HEK293T (cell line): ENCODE data around the gene PRPF6.

Experiments
- ARNT ChIP-seq: fragments of 450-650 bp; IDR thresholded peaks from 2 replicates; pipeline ENCODE4 v1.6.1; 2017; ENCODE audit warnings: mild to moderate bottlenecking
- BHLHE40 ChIP-seq: fragments of 450-650 bp; IDR thresholded peaks from 2 replicates; pipeline ENCODE4 v1.6.1; 2016; ENCODE audit warnings: mild to moderate bottlenecking, moderate library complexity, borderline replicate concordance
- CTBP1 ChIP-seq: fragments of 450-650 bp; IDR thresholded peaks from 2 replicates; pipeline ENCODE4 v1.6.1; 2016; ENCODE audit warnings: borderline replicate concordance
- ELF4 ChIP-seq: fragments of 450-650 bp; IDR thresholded peaks from 2 replicates; pipeline ENCODE4 v1.6.1; 2017; ENCODE audit warnings: antibody characterized with exemption
- FOXA1 ChIP-seq: fragments of 450-650 bp; IDR thresholded peaks from 2 replicates; pipeline ENCODE4 v1.6.1; 2016; ENCODE audit warnings: mild to moderate bottlenecking
- FOXM1 ChIP-seq: fragments of 450-650 bp; IDR thresholded peaks from 2 replicates; pipeline ENCODE4 v1.6.1; 2017; ENCODE audit warnings: mild to moderate bottlenecking, borderline replicate concordance
- HDGF ChIP-seq: fragments of 450-650 bp; IDR thresholded peaks from 2 replicates; pipeline ENCODE4 v1.6.1; 2017; ENCODE audit warnings: antibody characterized with exemption, borderline replicate concordance
- NFRKB ChIP-seq: fragments of 450-650 bp; IDR thresholded peaks from 2 replicates; pipeline ENCODE4 v1.6.1; 2016; ENCODE audit warnings: mild to moderate bottlenecking, moderate library complexity
- SP1 ChIP-seq: fragments of 450-650 bp; IDR thresholded peaks from 2 replicates; pipeline ENCODE4 v1.6.1; 2017
- SUZ12 ChIP-seq: fragments of 450-650 bp; IDR thresholded peaks from 2 replicates; pipeline ENCODE4 v1.6.1; 2016; ENCODE audit warnings: mild to moderate bottlenecking
- TARDBP ChIP-seq: fragments of 450-650 bp; IDR thresholded peaks from 2 replicates; pipeline ENCODE4 v1.6.1; 2016

DNA sequence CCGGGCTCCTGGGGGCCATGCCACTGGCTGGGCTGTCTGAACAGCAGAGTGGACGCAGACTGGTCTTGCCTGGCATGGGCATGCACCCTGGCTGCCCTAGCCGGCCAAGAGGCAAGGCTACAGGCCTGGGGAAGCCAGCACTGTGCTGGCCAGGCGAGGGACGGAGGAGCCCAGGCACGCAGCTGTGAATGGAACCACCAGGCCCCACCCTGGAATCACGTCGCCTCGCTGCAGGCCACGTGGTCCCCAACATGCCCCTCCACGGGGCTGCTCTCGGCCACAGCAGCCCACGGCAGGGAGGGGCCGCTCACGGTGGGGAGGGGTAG lies 28.8 kb upstream of the PRPF6 start:
- TF ChIP-seq BHLHE40 (no peak), ELF4 (no peak), SUZ12 (no peak), NFRKB (no peak), FOXA1 (no peak), FOXM1 (no peak), CTBP1 (no peak), SP1 (no peak), TARDBP (no peak), HDGF (no peak), ARNT (no peak)
